Measurements from ENCODE around the gene MACROD1. TPM values are rescaled to one million over a fixed set of nuclear protein-coding genes. Genes with fewer than 3 reads are reported as not detected.

MACROD1 gene
- total and polyA plus RNA-seq, 9 of the 15 experiments (the other 6 are each of a cell fraction or from before 2014, with no cell fraction given) = 1.1 to 60.0 (median 26.4) TPM

DNA sequence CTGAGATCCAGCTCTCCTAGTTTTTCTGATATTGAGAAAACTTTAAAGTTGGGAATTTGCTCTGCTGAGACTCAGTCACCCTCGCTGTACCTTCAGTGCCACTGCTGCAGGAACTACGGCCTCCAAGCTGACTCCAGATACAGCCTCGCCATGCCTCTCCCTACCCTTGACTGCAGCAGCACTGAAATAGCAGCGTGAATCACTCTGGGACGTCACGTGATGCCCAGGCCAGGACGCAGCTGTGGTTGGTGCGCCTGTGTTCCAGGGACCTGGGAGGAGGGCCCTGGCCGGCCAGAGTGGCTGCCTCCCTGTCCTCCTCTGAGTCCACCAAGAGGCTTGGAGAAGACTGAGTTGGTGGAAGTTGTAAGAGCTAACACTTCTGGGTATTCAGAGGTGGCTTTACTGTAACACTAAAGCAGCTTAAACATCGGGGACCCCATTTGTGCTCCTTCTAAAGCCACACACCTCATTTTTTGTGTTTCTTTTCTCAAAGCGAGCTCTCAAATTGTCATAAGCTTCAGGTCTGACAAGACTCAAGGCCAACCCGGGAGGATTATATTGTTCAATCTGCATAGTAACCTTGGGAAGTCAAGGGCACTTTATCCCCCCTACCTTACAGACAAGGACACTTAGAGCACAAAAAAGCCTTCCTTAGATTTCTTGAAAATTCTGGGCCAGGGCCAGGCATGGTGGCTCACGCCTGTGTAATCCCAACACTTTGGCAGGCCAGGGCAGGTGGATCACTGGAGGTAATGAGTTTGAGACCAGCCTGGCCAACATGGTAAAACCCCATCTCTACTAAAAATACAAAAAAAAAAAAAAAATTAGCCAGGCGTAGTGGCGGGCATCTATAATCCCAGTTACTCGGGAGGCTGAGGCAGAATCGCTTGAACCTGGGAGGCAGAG, 15.8 kb upstream of the MACROD1 start (continued):
- TF ChIP-seq, protein P1, sequence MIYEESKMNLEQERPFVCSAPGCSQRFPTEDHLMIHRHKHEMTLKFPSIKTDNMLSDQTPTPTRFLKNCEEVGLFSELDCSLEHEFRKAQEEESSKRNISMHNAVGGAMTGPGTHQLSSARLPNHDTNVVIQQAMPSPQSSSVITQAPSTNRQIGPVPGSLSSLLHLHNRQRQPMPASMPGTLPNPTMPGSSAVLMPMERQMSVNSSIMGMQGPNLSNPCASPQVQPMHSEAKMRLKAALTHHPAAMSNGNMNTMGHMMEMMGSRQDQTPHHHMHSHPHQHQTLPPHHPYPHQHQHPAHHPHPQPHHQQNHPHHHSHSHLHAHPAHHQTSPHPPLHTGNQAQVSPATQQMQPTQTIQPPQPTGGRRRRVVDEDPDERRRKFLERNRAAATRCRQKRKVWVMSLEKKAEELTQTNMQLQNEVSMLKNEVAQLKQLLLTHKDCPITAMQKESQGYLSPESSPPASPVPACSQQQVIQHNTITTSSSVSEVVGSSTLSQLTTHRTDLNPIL (CRISPR knock-in tag; IDR thresholded peaks at IDR 0.05) = no peak
- no peak for TF ChIP-seq KLF13 (tag; IDR thresholded peaks at IDR 0.05; ENCODE audit: borderline replicate concordance, low read depth)
- TF ChIP-seq TFAM (CRISPR knock-in tag; conservative IDR thresholded peaks at IDR 0.05) = no peak
- TF ChIP-seq, protein P2, sequence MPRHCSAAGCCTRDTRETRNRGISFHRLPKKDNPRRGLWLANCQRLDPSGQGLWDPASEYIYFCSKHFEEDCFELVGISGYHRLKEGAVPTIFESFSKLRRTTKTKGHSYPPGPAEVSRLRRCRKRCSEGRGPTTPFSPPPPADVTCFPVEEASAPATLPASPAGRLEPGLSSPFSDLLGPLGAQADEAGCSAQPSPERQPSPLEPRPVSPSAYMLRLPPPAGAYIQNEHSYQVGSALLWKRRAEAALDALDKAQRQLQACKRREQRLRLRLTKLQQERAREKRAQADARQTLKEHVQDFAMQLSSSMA (CRISPR knock-in tag; IDR thresholded peaks at IDR 0.05) = no peak
- TF ChIP-seq ZNF766 (CRISPR knock-in tag; conservative IDR thresholded peaks at IDR 0.05) = no peak
- peak; percentile 46; the same call in 1 of the 2 replicates for TF ChIP-seq MEF2D (tag; conservative IDR thresholded peaks at IDR 0.05; ENCODE audit: low read depth)
- no peak for TF ChIP-seq HMG20A (CRISPR knock-in tag; conservative IDR thresholded peaks at IDR 0.05)
- no peak for TF ChIP-seq DDX20 (tag; IDR thresholded peaks at IDR 0.05; ENCODE audit: low read depth)
- no peak for TF ChIP-seq CSDE1 (IDR thresholded peaks at IDR 0.05)
- no peak for TF ChIP-seq TAF15 (IDR thresholded peaks at IDR 0.05; ENCODE audit: low read depth, low read length)
- TF ChIP-seq FOSL1 (tag; conservative IDR thresholded peaks at IDR 0.05) = peak; percentile 89
- no peak for TF ChIP-seq KHSRP (IDR thresholded peaks at IDR 0.05)
- no peak for TF ChIP-seq HNRNPL (IDR thresholded peaks at IDR 0.05; ENCODE audit: low read depth, low read length)
- no peak for TF ChIP-seq ZNF561 (CRISPR knock-in tag; conservative IDR thresholded peaks at IDR 0.05)
- TF ChIP-seq TRIM28 (IDR thresholded peaks at IDR 0.05) = no peak
- peak; percentile 51; the same call in 1 of the 2 replicates for TF ChIP-seq ESRRA (IDR thresholded peaks at IDR 0.05; ENCODE audit: borderline replicate concordance, low read depth)
- peak in 1 of 2 experiments; percentile 79; a peak in 2 of 4 replicates for TF ChIP-seq TEAD1 (CRISPR knock-in tag; IDR thresholded peaks at IDR 0.05)
- TF ChIP-seq ASH1L (IDR thresholded peaks at IDR 0.05; ENCODE audit: borderline replicate concordance, low read depth, partially characterized antibody) = no peak
- no peak for TF ChIP-seq RBM14 (IDR thresholded peaks at IDR 0.05; ENCODE audit: borderline replicate concordance, insufficient read depth, low read depth, low read length)
- peak; percentile 54; the same call in 1 of the 2 replicates for TF ChIP-seq ARID1B (IDR thresholded peaks at IDR 0.05)
- no peak for TF ChIP-seq KLF10 (CRISPR knock-in tag; IDR thresholded peaks at IDR 0.05)
- TF ChIP-seq SNIP1 (IDR thresholded peaks at IDR 0.05; ENCODE audit: low read depth) = no peak
- TF ChIP-seq ETV5 (CRISPR knock-in tag; IDR thresholded peaks at IDR 0.05; ENCODE audit: low read depth) = 0 out of 2 replicates have a peak, but pooled peaks have one; percentile 17
- no peak for TF ChIP-seq ZNF12 (CRISPR knock-in tag; IDR thresholded peaks at IDR 0.05)
- TF ChIP-seq U2AF2 (optimal IDR thresholded peaks at IDR 0.05; ENCODE audit: low read depth, low read length) = no peak
- no peak for TF ChIP-seq NBN (IDR thresholded peaks at IDR 0.05; ENCODE audit: low read depth)
- TF ChIP-seq NFIX (CRISPR knock-in tag; IDR thresholded peaks at IDR 0.05; ENCODE audit: low read depth) = no peak
- TF ChIP-seq, protein P3, sequence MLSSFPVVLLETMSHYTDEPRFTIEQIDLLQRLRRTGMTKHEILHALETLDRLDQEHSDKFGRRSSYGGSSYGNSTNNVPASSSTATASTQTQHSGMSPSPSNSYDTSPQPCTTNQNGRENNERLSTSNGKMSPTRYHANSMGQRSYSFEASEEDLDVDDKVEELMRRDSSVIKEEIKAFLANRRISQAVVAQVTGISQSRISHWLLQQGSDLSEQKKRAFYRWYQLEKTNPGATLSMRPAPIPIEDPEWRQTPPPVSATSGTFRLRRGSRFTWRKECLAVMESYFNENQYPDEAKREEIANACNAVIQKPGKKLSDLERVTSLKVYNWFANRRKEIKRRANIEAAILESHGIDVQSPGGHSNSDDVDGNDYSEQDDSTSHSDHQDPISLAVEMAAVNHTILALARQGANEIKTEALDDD (IDR thresholded peaks at IDR 0.05) = no peak
